Neuronal stem cell (in vitro differentiated cells): Measurements from ENCODE around the gene CDKN2AIPNL. TPM values are rescaled to one million over a fixed set of nuclear protein-coding genes. Genes with fewer than 3 reads are reported as not detected.
A peak's percentile ranks its signal among the peaks of the same experiment; 100 is the strongest.

Source experiments
- DNase-seq: peaks from one replicate; pipeline ENCODE4 v3.0.0-alpha.2; 2013; ENCODE audit warnings: low spot score
- H2AFZ ChIP-seq: one replicate; pipeline ENCODE4 v1.6.1; 2013; ENCODE audit warnings: mild to moderate bottlenecking, low read length, inconsistent platforms
- H2AK5ac ChIP-seq: 2 replicates; pipeline ENCODE4 v1.6.1; 2013; ENCODE audit warnings: low read depth, mild to moderate bottlenecking, inconsistent platforms, low read length, moderate library complexity, mixed read lengths
- H2BK120ac ChIP-seq: 2 replicates; pipeline ENCODE4 v1.6.1; 2013; ENCODE audit warnings: low read depth, mild to moderate bottlenecking, inconsistent platforms, low read length, moderate library complexity, mixed read lengths
- H2BK12ac ChIP-seq: one replicate; pipeline ENCODE4 v1.6.1; 2013; ENCODE audit warnings: low read length, inconsistent platforms
- H2BK15ac ChIP-seq: 2 replicates; pipeline ENCODE4 v1.6.1; 2013; ENCODE audit warnings: mild to moderate bottlenecking, low read length, inconsistent platforms, mixed read lengths
- H2BK5ac ChIP-seq: one replicate; pipeline ENCODE4 v1.6.1; 2013; ENCODE audit warnings: inconsistent platforms, mild to moderate bottlenecking, low read length, moderate library complexity
- H3K14ac ChIP-seq: one replicate; pipeline ENCODE4 v1.6.1; 2013; ENCODE audit warnings: low read length, inconsistent platforms
- H3K18ac ChIP-seq: 2 replicates; pipeline ENCODE4 v1.6.1; 2013; ENCODE audit warnings: low read length, inconsistent platforms
- H3K23ac ChIP-seq: 2 replicates; pipeline ENCODE4 v1.6.1; 2013; ENCODE audit warnings: low read depth, mild to moderate bottlenecking, mixed read lengths, low read length, inconsistent platforms; ENCODE audit not compliant: poor library complexity
- H3K27ac ChIP-seq: replicated peaks from 3 replicates; pipeline ENCODE4 v1.5.1; 2013; ENCODE audit warnings: low read length, inconsistent platforms
- H3K27me3 ChIP-seq, 3 experiments: 2 replicates each; pipeline ENCODE4 v1.6.1; 2013; ENCODE audit warnings: low read length in 3 of 3, mild to moderate bottlenecking in 2 of 3, inconsistent platforms in 1 of 3, low read depth in 1 of 3, mixed read lengths in 1 of 3, moderate library complexity in 1 of 3; ENCODE audit not compliant: control insufficient read depth in 3 of 3, insufficient read depth in 3 of 3
- H3K36me3 ChIP-seq, 2 donors: replicated peaks in 1 of 2; 2 replicates each; pipeline ENCODE4 v1.6.1; 2013; ENCODE audit warnings: low read length in 2 of 2; ENCODE audit not compliant: control insufficient read depth in 2 of 2, insufficient read depth in 2 of 2
- H3K4ac ChIP-seq: 2 replicates; pipeline ENCODE4 v1.6.1; 2013; ENCODE audit warnings: inconsistent platforms, mild to moderate bottlenecking, low read length, moderate library complexity
- H3K4me1 ChIP-seq, 2 donors: 1 replicate in 1 of 2; 2 replicates in 1 of 2; pipeline ENCODE4 v1.6.1; 2013; ENCODE audit warnings: low read length in 2 of 2, low read depth in 1 of 2; ENCODE audit not compliant: control insufficient read depth in 2 of 2, insufficient read depth in 1 of 2
- H3K4me2 ChIP-seq: one replicate; pipeline ENCODE4 v1.6.1; 2013; ENCODE audit warnings: mild to moderate bottlenecking, low read length, inconsistent platforms; ENCODE audit not compliant: insufficient read depth, poor library complexity, severe bottlenecking
- H3K4me3 ChIP-seq, 2 donors: 2 replicates each; pipeline ENCODE4 v1.5.1; 2013; ENCODE audit warnings: low read length in 2 of 2, mild to moderate bottlenecking in 2 of 2, inconsistent platforms in 1 of 2, moderate library complexity in 1 of 2
- H3K79me1 ChIP-seq: one replicate; pipeline ENCODE4 v1.6.1; 2013; ENCODE audit warnings: low read depth, mild to moderate bottlenecking, inconsistent platforms, low read length, moderate library complexity
- H3K9ac ChIP-seq: one replicate; pipeline ENCODE4 v1.6.1; 2013; ENCODE audit warnings: mild to moderate bottlenecking, low read depth, low read length, inconsistent platforms; ENCODE audit not compliant: poor library complexity
- H3K9me3 ChIP-seq, 2 donors: replicated peaks in 1 of 2; 2 replicates each; pipeline versions ENCODE3 to v1.6.1; 2013; ENCODE audit warnings: low read length in 2 of 2, mild to moderate bottlenecking in 2 of 2, inconsistent platforms in 1 of 2, low read depth in 1 of 2, mixed read lengths in 1 of 2, moderate library complexity in 1 of 2; ENCODE audit not compliant: control insufficient read depth in 2 of 2, insufficient read depth in 1 of 2
- H4K8ac ChIP-seq: one replicate; pipeline ENCODE4 v1.6.1; 2013; ENCODE audit warnings: low read depth, mild to moderate bottlenecking, inconsistent platforms, low read length, moderate library complexity
- H4K91ac ChIP-seq: one replicate; pipeline ENCODE4 v1.6.1; 2013; ENCODE audit warnings: low read length, low read depth, mild to moderate bottlenecking, inconsistent platforms; ENCODE audit not compliant: poor library complexity
- WGBS, 2 donors: extraction: QIAGEN DNeasy Blood & Tissue Kit; methylation state at CpG; one replicate each; pipeline ENCODE4 v1.1.7; 2013; ENCODE audit warnings: missing lambda C conversion rate in 2 of 2, mixed read lengths in 1 of 2; ENCODE audit not compliant: insufficient read length in 2 of 2, insufficient replicate concordance in 1 of 2; ENCODE audit errors: extremely low coverage in 2 of 2; 5-methylcytosine and 5-hydroxymethylcytosine counted together
- polyA plus RNA-seq, 2 experiments: library from polyadenylated mRNA; stranded (reverse); fragments of 200-250 nt; gene quantifications; one replicate each; pipeline ENCODE4 v1.2.3, GENCODE V29; 2013

CDKN2AIPNL gene
- 58.5 TPM for polyA plus RNA-seq (2013, experiment 1 of 2)
- 58.2 TPM for polyA plus RNA-seq (2013, experiment 2 of 2)

- H3K18ac ChIP-seq = peak within 1 kb of the TSS; percentile 97
- peaks cover 0 to 6% (median 0%) of the 10 kb centered on the region in 3 experiments for H3K27me3 ChIP-seq
- H2BK12ac ChIP-seq = peak within 1 kb of the TSS; percentile 73
- H2BK5ac ChIP-seq = peak within 1 kb of the TSS; percentile 63
- peak; percentile 81 for DNase-seq
- peak within 1 kb of the TSS; percentile 71 for H3K14ac ChIP-seq
- H2BK15ac ChIP-seq = peak within 1 kb of the TSS; percentile 99
- no peaks in the 10 kb centered on the region for H3K9me3 ChIP-seq
- peaks cover 8 to 9% of the 10 kb centered on the region in 2 donors for H3K4me1 ChIP-seq
- peaks cover 5% of the 10 kb centered on the region for H3K79me1 ChIP-seq
- peak within 1 kb of the TSS; percentile 90 for H2AK5ac ChIP-seq
- peaks cover 0 to 24% of the 10 kb centered on the region in 2 donors for H3K36me3 ChIP-seq
- peak within 1 kb of the TSS; percentile 65 for H3K4me2 ChIP-seq
- H3K4me3 ChIP-seq = peak within 1 kb of the TSS; percentile 68 to 91
- peak within 1 kb of the TSS; percentile 94 for H2BK120ac ChIP-seq
- H2AFZ ChIP-seq = peak within 1 kb of the TSS; percentile 96
- H4K91ac ChIP-seq = no peak within 1 kb of the TSS
- peak within 1 kb of the TSS; percentile 98 for H3K23ac ChIP-seq
- H4K8ac ChIP-seq = peak within 1 kb of the TSS; percentile 86
- H3K9ac ChIP-seq = peak within 1 kb of the TSS; percentile 91
- no peak within 1 kb of the TSS for H3K4ac ChIP-seq
- peak within 1 kb of the TSS; percentile 56 for H3K27ac ChIP-seq
- WGBS, 2 donors = no CpG with 5 or more reads among the region's 61 CpGs
Measured at GRCh38 chr5:134411546-134412266, at the start of gene CDKN2AIPNL. CDKN2AIPNL (minus strand) TSS chr5:134411881; CDS start chr5:134411854, 27 bp downstream.

GRCh38 chr5:134460551-134460950 is 48.9 kb upstream of the CDKN2AIPNL start:
- no peaks in the 10 kb centered on the region for H3K9me3 ChIP-seq
- H4K91ac ChIP-seq = no peak overlapping the region
- DNase-seq = no peak
- H3K14ac ChIP-seq = no peak overlapping the region
- no peak overlapping the region for H2BK15ac ChIP-seq
- no peak overlapping the region for H3K4ac ChIP-seq
- peak overlapping the region; percentile 13 for H2AK5ac ChIP-seq
- H3K27me3 ChIP-seq = peaks cover 0 to 19% (median 0%) of the 10 kb centered on the region in 3 experiments
- no peak overlapping the region for H3K4me3 ChIP-seq
- no peak overlapping the region for H3K4me2 ChIP-seq
- no peak overlapping the region for H2BK5ac ChIP-seq
- peak overlapping the region; percentile 18 for H3K23ac ChIP-seq
- no peak overlapping the region for H4K8ac ChIP-seq
- H2BK12ac ChIP-seq = no peak overlapping the region
- no peak overlapping the region for H2BK120ac ChIP-seq
- no peaks in the 10 kb centered on the region for H3K4me1 ChIP-seq
- no peak overlapping the region for H3K18ac ChIP-seq
- H3K9ac ChIP-seq = no peak overlapping the region
- no peak overlapping the region for H3K27ac ChIP-seq
- no peaks in the 10 kb centered on the region for H3K79me1 ChIP-seq
- H2AFZ ChIP-seq = no peak overlapping the region
- no CpG with 5 or more reads among the region's 8 CpGs for WGBS, 2 donors
- H3K36me3 ChIP-seq = no peaks in the 10 kb centered on the region

GRCh38 chr5:134459491-134459890 is 47.8 kb upstream of the CDKN2AIPNL start:
- no peak overlapping the region for H2BK5ac ChIP-seq
- H3K36me3 ChIP-seq = no peaks in the 10 kb centered on the region
- H2BK15ac ChIP-seq = no peak overlapping the region

GRCh38 chr5:134459010-134459403 is 47.3 kb upstream of the CDKN2AIPNL start:
- Histone ChIP-seq H2AFZ (no peak overlapping the region), H3K36me3 (no peaks in the 10 kb centered on the region), H3K4me2 (no peak overlapping the region), H3K18ac (peak overlapping the region; percentile 22), H2BK5ac (no peak overlapping the region), H2AK5ac (no peak overlapping the region), H3K23ac (no peak overlapping the region), H3K14ac (no peak overlapping the region), H3K4me3 (no peak overlapping the region), H3K4me1 (no peaks in the 10 kb centered on the region), H3K9ac (no peak overlapping the region), H3K9me3 (no peaks in the 10 kb centered on the region), H3K79me1 (no peaks in the 10 kb centered on the region), H2BK15ac (no peak overlapping the region), H2BK12ac (no peak overlapping the region), H4K91ac (no peak overlapping the region), H3K4ac (no peak overlapping the region), H3K27ac (no peak overlapping the region), H2BK120ac (no peak overlapping the region), H4K8ac (no peak overlapping the region), H3K27me3 (peaks cover 0 to 9% (median 0%) of the 10 kb centered on the region in 3 experiments)
- no CpG with 5 or more reads among the region's 8 CpGs for WGBS, 2 donors
- DNase-seq = no peak

More at GRCh38 chr5:134459491-134459890, 47.8 kb upstream of the CDKN2AIPNL start:
- no peak overlapping the region for H3K4me2 ChIP-seq
- H3K27ac ChIP-seq = no peak overlapping the region
- no peak overlapping the region for H3K14ac ChIP-seq
- WGBS, 2 donors = no CpG with 5 or more reads among the region's 1 CpG
- H3K9me3 ChIP-seq = no peaks in the 10 kb centered on the region
- no peak overlapping the region for H2BK12ac ChIP-seq
- no peak overlapping the region for H4K8ac ChIP-seq
- no peak overlapping the region for H3K4me3 ChIP-seq
- H2BK120ac ChIP-seq = no peak overlapping the region
- H3K9ac ChIP-seq = no peak overlapping the region
- H2AFZ ChIP-seq = no peak overlapping the region
- H3K4me1 ChIP-seq = no peaks in the 10 kb centered on the region
- H2AK5ac ChIP-seq = no peak overlapping the region
- H3K23ac ChIP-seq = no peak overlapping the region
- no peaks in the 10 kb centered on the region for H3K79me1 ChIP-seq
- no peak overlapping the region for H4K91ac ChIP-seq
- peaks cover 0 to 9% (median 0%) of the 10 kb centered on the region in 3 experiments for H3K27me3 ChIP-seq
- no peak overlapping the region for H3K4ac ChIP-seq
- DNase-seq = no peak
- no peak overlapping the region for H3K18ac ChIP-seq
